Panc1 (cell line): ENCODE data around the gene NCKAP5.

ENCODE experiments used
- CTCF ChIP-seq: fragments of 450-650 bp; IDR thresholded peaks from 2 replicates; pipeline ENCODE4 v1.5.1; 2017; ENCODE audit warnings: mild to moderate bottlenecking
- POLR2AphosphoS5 ChIP-seq: IDR thresholded peaks from 2 replicates; pipeline ENCODE4 v1.6.1; 2012; ENCODE audit warnings: mild to moderate bottlenecking, low read depth, low read length, moderate library complexity
- SIN3A ChIP-seq: IDR thresholded peaks from 2 replicates; pipeline ENCODE4 v1.6.1; 2012; ENCODE audit warnings: low read depth, mild to moderate bottlenecking, low read length, moderate library complexity, borderline replicate concordance; ENCODE audit not compliant: insufficient read depth

- TF ChIP-seq CTCF: no peak
- TF ChIP-seq SIN3A: no peak
- TF ChIP-seq POLR2AphosphoS5: no peak
These were observed 543.3 kb downstream of the NCKAP5 start for GRCh38 chr2:133025004-133025403.
